HG02588 (cell line): Measurements from ENCODE around the gene KIF5C.

Experiments used
- ATAC-seq: cut with Tn5 transposase; IDR thresholded peaks from one replicate; pipeline ENCODE4 v1.9.1; 2021; ENCODE audit warnings: mild to moderate bottlenecking, moderate library complexity; ENCODE audit not compliant: unreplicated experiment

Gene KIF5C

GRCh38 chr2:148887350-148888002 is 12.4 kb downstream of the KIF5C start:
- ATAC-seq, result no peak

- no peak for ATAC-seq
These were observed 13.0 kb downstream of the KIF5C start for GRCh38 chr2:148888003-148888501.

GRCh38 chr2:148888986-148889385 is 14.0 kb downstream of the KIF5C start:
- no peak for ATAC-seq

GRCh38 chr2:148893906-148894305 is 18.9 kb downstream of the KIF5C start:
- no peak for ATAC-seq

- no peak for ATAC-seq
These were observed 21.1 kb downstream of the KIF5C start for GRCh38 chr2:148896136-148896535.

GRCh38 chr2:148899638-148900318 is 24.8 kb downstream of the KIF5C start:
- ATAC-seq, result no peak

GRCh38 chr2:148900350-148900837 is 25.4 kb downstream of the KIF5C start:
- ATAC-seq, result no peak

- ATAC-seq, result no peak
These were observed 26.1 kb downstream of the KIF5C start for GRCh38 chr2:148901142-148901541.

GRCh38 chr2:148902798-148903197 is 27.8 kb downstream of the KIF5C start:
- ATAC-seq, result no peak

- no peak for ATAC-seq
These were observed 28.3 kb downstream of the KIF5C start for GRCh38 chr2:148903294-148903693.

GRCh38 chr2:148903979-148904378 is 29.0 kb downstream of the KIF5C start:
- ATAC-seq, result no peak

GRCh38 chr2:148906124-148906523 is 31.1 kb downstream of the KIF5C start:
- no peak for ATAC-seq

GRCh38 chr2:148907085-148907785 is 32.2 kb downstream of the KIF5C start:
- no peak for ATAC-seq

GRCh38 chr2:148909114-148909513 is 34.1 kb downstream of the KIF5C start:
- no peak for ATAC-seq

GRCh38 chr2:148913061-148913460 is 38.0 kb downstream of the KIF5C start:
- no peak for ATAC-seq

GRCh38 chr2:148913492-148913891 is 38.5 kb downstream of the KIF5C start:
- ATAC-seq, result no peak

GRCh38 chr2:148914463-148914862 is 39.4 kb downstream of the KIF5C start:
- no peak for ATAC-seq

GRCh38 chr2:148917431-148917830 is 42.4 kb downstream of the KIF5C start:
- no peak for ATAC-seq

- ATAC-seq, result no peak
These were observed 43.5 kb downstream of the KIF5C start for GRCh38 chr2:148918554-148918953.

- no peak for ATAC-seq
These were observed 45.5 kb downstream of the KIF5C start for GRCh38 chr2:148920559-148920958.

GRCh38 chr2:148922062-148922461 is 47.0 kb downstream of the KIF5C start:
- no peak for ATAC-seq
